Raji (cell line): Measurements from ENCODE around the gene ADI1.

Source experiments
- POLR2A ChIP-seq: IDR thresholded peaks from 2 replicates; pipeline ENCODE4 v1.6.1; 2011; ENCODE audit warnings: low read depth, low read length, control low read depth; ENCODE audit not compliant: insufficient read depth

Gene ADI1

GRCh38 chr2:3535794-3536681 lies 16.7 kb upstream of the ADI1 start:
- TF ChIP-seq POLR2A = no peak

- TF ChIP-seq POLR2A = no peak
Measured at GRCh38 chr2:3535467-3535793, 16.1 kb upstream of the ADI1 start.

DNA sequence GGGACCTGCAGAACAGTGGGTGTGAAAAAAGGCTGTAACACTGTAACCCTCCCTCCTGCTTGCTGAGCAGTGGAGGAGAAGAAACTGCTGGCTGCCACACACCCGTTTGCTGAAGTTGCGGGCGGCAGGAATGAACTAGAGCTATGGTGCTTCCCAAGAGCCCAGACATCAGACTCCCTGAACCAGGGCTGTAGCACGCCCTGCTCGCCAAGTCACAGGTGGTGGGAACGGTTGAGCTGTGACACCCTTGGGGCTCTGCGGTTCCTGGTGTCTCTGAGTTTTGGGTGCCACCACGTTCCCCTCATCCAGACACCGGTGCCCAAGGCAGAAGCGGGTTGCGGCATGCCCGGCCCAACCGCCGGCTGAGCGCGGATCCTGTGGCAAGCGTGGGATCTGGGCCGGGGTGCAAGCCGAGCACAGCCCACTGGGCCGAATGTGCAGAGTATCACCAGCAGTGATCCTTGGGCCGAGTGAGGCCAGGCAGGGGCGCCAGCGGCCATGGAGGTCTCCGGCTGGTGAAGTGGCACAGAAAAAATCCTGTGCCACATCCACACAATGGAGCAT lies 15.0 kb upstream of the ADI1 start:
- no peak for TF ChIP-seq POLR2A

DNA sequence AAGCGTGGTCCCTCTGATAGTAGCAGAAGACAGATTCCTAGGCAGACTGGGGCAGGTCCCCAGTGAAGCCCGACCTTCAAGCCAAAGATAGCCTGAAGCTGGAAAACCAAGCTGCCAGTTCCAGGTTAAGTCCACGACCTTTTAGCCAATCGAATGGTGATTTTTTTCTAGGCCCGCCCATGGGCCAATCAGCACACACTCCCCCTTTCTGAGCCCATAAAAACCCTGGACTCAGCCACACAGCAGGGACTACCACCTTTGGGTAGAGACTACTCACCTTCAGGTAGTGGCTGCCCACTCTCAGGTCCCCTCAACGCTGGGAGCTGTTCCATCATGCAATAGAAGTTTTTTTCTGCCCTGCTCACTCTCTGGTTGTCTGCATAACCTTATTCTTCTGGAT lies 14.5 kb upstream of the ADI1 start:
- TF ChIP-seq POLR2A = no peak

- no peak for TF ChIP-seq POLR2A
Measured at GRCh38 chr2:3532941-3533340, 13.6 kb upstream of the ADI1 start.

DNA sequence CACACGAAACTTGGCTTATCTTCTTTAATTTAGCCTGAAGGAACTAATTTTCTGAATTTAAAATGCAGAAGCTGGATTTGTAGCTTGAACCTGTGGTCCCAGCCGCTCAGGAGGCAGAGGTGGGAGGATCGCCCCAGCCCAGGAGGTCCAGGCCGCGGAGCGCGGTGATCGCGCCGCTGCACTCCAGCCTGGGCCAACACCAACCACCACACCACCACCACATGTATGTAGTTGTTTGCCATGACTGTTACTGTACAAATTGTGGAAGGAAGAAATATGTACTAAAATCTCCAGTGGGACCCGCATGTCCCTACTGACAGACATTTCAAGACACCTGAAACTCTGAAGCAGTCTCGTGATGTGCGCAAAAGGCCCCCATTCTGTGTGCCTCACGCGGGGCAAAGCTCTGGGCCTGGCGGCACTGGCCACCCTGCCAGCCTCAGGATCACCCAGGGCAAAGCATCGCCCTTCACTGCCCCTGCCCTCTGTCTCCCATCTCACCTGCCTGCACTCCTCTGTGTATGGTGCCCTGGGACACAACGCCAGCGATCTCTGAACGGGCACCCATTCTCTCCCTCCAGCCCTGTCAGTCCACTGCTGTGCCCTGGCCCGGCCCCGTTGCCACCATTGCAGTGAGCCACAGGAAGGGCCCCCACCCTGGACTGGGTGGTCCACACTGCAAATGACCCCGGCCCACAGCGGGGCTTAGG lies 10.1 kb upstream of the ADI1 start:
- no peak for TF ChIP-seq POLR2A

DNA sequence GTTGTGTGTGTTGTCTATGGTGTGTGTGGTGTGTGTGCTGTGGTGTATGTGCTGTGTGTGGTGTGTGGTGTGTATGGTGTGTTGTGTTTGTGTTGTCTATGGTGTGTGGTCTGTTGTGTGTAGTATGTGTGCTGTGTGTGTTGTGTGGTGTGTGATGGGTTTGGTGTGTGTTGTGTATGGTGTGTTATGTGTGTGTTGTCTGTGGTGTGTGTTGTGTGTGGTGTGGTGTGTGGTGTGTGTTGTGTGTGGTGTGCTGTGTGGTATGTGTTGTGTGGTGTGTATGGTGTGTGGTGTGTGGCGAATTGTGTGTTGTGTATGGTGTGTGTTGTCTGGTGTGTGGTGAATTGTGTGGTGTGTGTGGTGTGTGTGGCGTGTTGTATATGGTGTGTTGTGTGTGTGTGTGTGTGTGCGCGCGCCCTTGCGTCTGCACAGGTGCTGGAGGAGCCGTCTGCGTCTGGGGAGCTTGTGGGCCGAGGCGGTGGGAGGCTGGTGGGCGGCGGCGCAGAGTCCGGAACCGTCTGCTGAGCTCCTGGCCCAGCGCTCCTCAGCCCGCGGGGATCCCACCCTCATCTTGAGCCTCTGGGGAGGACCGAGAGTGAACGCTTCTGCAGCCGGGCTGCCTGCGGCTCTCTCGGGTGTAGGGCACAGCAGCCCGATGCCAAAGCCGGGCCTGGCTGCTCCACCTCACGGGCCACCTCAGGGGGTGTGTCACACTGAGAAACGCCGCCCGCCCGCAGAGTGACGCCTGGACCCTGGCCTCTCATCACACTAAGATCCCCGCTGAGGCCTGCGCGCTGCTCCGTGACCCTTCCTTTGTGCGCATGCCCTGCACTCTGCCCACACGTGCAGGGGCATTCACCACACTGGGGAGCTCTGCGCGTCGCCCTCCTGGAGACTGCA lies 8.8 kb upstream of the ADI1 start:
- TF ChIP-seq POLR2A = no peak

- no peak for TF ChIP-seq POLR2A
Measured at GRCh38 chr2:3526871-3527270, 7.5 kb upstream of the ADI1 start.

- no peak for TF ChIP-seq POLR2A
Measured at GRCh38 chr2:3523551-3524041, 4.3 kb upstream of the ADI1 start.

GRCh38 chr2:3522961-3523421 lies 3.7 kb upstream of the ADI1 start:
- TF ChIP-seq POLR2A = no peak

DNA sequence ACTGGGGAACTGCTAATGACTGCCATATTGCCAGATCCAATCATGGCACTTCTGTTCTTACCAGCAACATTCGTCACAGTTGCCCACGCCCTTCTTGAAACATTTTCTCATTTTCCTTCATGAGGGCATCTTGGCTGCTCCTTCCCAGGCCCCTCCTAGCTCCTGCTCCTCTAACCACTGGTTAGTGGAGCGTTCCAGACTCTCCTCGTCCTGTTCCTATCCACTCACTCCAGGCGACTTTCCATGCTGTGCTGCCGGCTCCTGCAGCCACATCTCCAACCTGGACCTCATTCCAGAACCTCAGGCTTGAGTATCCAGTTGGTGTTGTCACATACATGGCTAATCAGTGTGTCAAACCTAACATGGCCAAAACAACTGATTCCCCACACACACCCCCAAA lies 1.3 kb upstream of the ADI1 start:
- no peak for TF ChIP-seq POLR2A

DNA sequence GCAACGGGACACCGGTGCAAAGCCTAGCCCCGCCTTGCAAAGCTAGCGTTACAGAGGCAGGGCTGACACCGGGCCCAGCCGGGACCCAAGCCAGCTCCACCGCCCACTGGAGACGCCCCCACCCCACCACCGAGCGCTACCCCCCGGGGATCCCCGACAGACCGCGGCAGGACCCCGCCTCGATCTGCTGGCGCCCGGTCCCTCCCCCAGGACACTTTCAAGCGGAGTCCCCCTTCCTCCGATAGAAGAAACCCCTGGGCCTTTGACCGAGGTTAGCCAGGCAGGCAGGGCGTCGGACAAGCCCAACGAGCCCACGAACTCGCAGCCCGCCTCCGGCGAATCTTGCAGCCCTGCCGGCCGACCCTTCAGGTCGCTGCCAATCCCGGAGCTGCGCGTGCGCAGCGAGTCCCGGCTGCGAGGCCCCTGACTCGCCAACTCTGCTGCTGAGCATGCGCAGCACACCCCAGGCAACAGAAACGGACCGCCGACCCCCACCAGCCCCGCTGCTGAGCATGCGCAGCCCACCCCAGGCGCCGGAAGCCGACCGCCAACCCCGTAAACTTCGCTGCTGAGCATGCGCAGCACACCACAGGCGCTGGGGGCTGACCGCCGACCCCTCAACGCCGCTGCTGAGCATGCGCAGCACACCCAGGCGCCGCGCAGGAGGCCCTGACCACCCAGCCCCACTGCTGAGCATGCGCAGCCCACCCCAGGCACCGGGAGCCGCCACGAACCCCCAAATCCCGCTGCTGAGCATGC lies 656 bp downstream of the ADI1 start:
- peak; percentile 89 for TF ChIP-seq POLR2A

- TF ChIP-seq POLR2A = no peak
Measured at GRCh38 chr2:3517948-3518495, 1.3 kb downstream of the ADI1 start.

DNA sequence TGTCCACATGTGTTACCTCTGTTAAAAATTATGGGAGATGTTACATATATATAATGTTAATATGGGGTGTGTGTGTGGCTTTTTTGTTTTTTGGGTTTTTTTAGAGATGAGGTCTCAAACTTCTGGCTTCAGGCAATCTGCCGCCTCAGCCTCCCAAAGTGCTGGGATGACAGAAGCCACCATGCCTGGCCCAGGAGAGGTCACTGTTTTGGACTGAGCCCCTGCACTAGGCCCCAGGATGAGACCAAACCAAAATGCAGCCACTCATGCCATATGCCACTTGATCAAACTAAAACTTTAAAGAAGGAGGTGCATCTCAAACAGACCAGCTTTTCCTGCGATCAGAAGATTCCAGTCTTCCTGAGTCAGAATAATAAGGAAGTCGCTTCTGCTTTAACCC lies 2.5 kb downstream of the ADI1 start:
- TF ChIP-seq POLR2A = no peak
